GM21367 (cell line): ENCODE measurements around the gene RNGTT.
"Not testable (repeated sequence)": the region's sequence is repeated elsewhere in the genome, so short reads cannot be mapped to it uniquely, and the experiment has no call there.

Experiments
- ATAC-seq: cut with Tn5 transposase; IDR thresholded peaks from one replicate; pipeline ENCODE4 v1.9.1; 2021; ENCODE audit not compliant: unreplicated experiment

The RNGTT gene

GRCh38 chr6:88963139-88964090 lies at the start of gene RNGTT:
TSS of gene RNGTT (minus strand) at chr6:88963618. CDS start at chr6:88963409, 209 bp downstream.
- peak; percentile 96 for ATAC-seq

GRCh38 chr6:89011436-89011835 lies 48.0 kb upstream of the RNGTT start:
- no peak for ATAC-seq

GRCh38 chr6:89010825-89011224 lies 47.4 kb upstream of the RNGTT start:
- no peak for ATAC-seq

- no peak for ATAC-seq
Observed at GRCh38 chr6:89009624-89010059, 46.2 kb upstream of the RNGTT start.

- ATAC-seq = no peak
Observed at GRCh38 chr6:89008815-89009374, 45.5 kb upstream of the RNGTT start.

- no peak for ATAC-seq
Observed at GRCh38 chr6:89008001-89008814, 44.8 kb upstream of the RNGTT start.

GRCh38 chr6:89007209-89008000 lies 44.0 kb upstream of the RNGTT start:
- ATAC-seq = no peak

GRCh38 chr6:89002523-89002922 lies 39.1 kb upstream of the RNGTT start:
- no peak for ATAC-seq

GRCh38 chr6:88997327-88997726 lies 33.9 kb upstream of the RNGTT start:
- ATAC-seq = no peak

GRCh38 chr6:88992741-88993552 lies 29.5 kb upstream of the RNGTT start:
- ATAC-seq = no peak

GRCh38 chr6:88989215-88989614 lies 25.8 kb upstream of the RNGTT start:
- no peak for ATAC-seq

- no peak for ATAC-seq
Observed at GRCh38 chr6:88987922-88988321, 24.5 kb upstream of the RNGTT start.

- no peak for ATAC-seq
Observed at GRCh38 chr6:88985901-88986300, 22.5 kb upstream of the RNGTT start.

GRCh38 chr6:88984606-88985005 lies 21.2 kb upstream of the RNGTT start:
- no peak for ATAC-seq

GRCh38 chr6:88984152-88984551 lies 20.7 kb upstream of the RNGTT start:
- no peak for ATAC-seq

- ATAC-seq = no peak
Observed at GRCh38 chr6:88983532-88983931, 20.1 kb upstream of the RNGTT start.

- not testable (repeated sequence) for ATAC-seq
Observed at GRCh38 chr6:88983129-88983528, 19.7 kb upstream of the RNGTT start.

GRCh38 chr6:88982720-88983119 lies 19.3 kb upstream of the RNGTT start:
- no peak for ATAC-seq

- no peak for ATAC-seq
Observed at GRCh38 chr6:88975369-88975768, 12.0 kb upstream of the RNGTT start.
